H1 (cell line): ENCODE measurements around the gene TTC33. TPM values are rescaled to one million over a fixed set of nuclear protein-coding genes. Genes with fewer than 3 reads are reported as not detected.

ENCODE experiments used
- CTCF ChIA-PET: fragments of 300-600 bp; sonication (Branson Sonifier 250); formaldehyde crosslinking; loops from one replicate; lab custom pipeline; 2021; ENCODE audit not compliant: partially characterized antibody; lab: Charles Lee
- POLR2A ChIA-PET: fragments of 300-600 bp; sonication (Branson Sonifier 250); formaldehyde crosslinking; loops from one replicate; lab custom pipeline; 2021; ENCODE audit warnings: inconsistent platforms; ENCODE audit not compliant: partially characterized antibody; lab: Charles Lee
- DNase-seq, 2 experiments: peaks; one replicate each; pipeline versions ENCODE4 v3.0.0 to v3.0.0-alpha.2; 2010 to 2022; ENCODE audit warnings: low spot score in 2 of 2, low read depth in 1 of 2, mixed read lengths in 1 of 2
- FAIRE-seq: peaks from 2 replicates; lab custom pipeline; 2011; peaks lifted over from hg19 to GRCh38; lab: Jason Lieb, UNC
- H2AFZ ChIP-seq: 2 replicates; pipeline ENCODE4 v1.8.1; 2012; ENCODE audit warnings: low read length, inconsistent platforms
- H2AK5ac ChIP-seq: 2 replicates; pipeline ENCODE4 v1.6.1; 2013; ENCODE audit warnings: low read depth, low read length
- H2BK120ac ChIP-seq: replicated peaks from 2 replicates; pipeline ENCODE3; 2013; ENCODE audit warnings: low read depth, low read length, inconsistent platforms
- H2BK12ac ChIP-seq: 2 replicates; pipeline ENCODE4 v1.6.1; 2013; ENCODE audit warnings: low read depth, low read length
- H2BK15ac ChIP-seq: 2 replicates; pipeline ENCODE4 v1.6.1; 2013; ENCODE audit warnings: low read length
- H2BK20ac ChIP-seq: 2 replicates; pipeline ENCODE4 v1.6.1; 2013; ENCODE audit warnings: low read length
- H2BK5ac ChIP-seq: 2 replicates; pipeline ENCODE4 v1.6.1; 2013; ENCODE audit warnings: low read depth, low read length
- H3K14ac ChIP-seq: 2 replicates; pipeline ENCODE4 v1.6.1; 2013; ENCODE audit warnings: inconsistent platforms; ENCODE audit not compliant: insufficient read length
- H3K18ac ChIP-seq: 2 replicates; pipeline ENCODE4 v1.6.1; 2013; ENCODE audit warnings: low read length; ENCODE audit errors: extremely low read depth
- H3K23ac ChIP-seq: 2 replicates; pipeline ENCODE4 v1.6.1; 2013; ENCODE audit warnings: inconsistent platforms; ENCODE audit not compliant: insufficient read length
- H3K23me2 ChIP-seq: 2 replicates; pipeline ENCODE4 v1.6.1; 2013; ENCODE audit warnings: low read depth, low read length
- H3K27ac ChIP-seq: 2 replicates; pipeline ENCODE4 v1.6.1; 2011; ENCODE audit warnings: low read depth, low read length, inconsistent platforms
- H3K27me3 ChIP-seq, 4 experiments: replicated peaks in 1 of 4; 1 replicate in 1 of 4; 2 replicates in 3 of 4; pipeline versions ENCODE4 v1.6.1 to v1.8.1; 2011 to 2013; ENCODE audit warnings: low read length in 3 of 4, mild to moderate bottlenecking in 3 of 4, inconsistent platforms in 2 of 4, mixed read lengths in 2 of 4, moderate library complexity in 1 of 4; ENCODE audit not compliant: control insufficient read depth in 3 of 4, insufficient read depth in 3 of 4; ENCODE audit errors: extremely low read depth in 1 of 4
- H3K36me3 ChIP-seq, 4 experiments: 2 replicates each; pipeline versions ENCODE4 v1.6.1 to v1.8.1; 2011 to 2013; ENCODE audit warnings: mild to moderate bottlenecking in 4 of 4, low read length in 3 of 4, moderate library complexity in 2 of 4, control low read depth in 1 of 4, inconsistent platforms in 1 of 4; ENCODE audit not compliant: insufficient read depth in 4 of 4, control insufficient read depth in 2 of 4
- H3K4ac ChIP-seq: replicated peaks from 2 replicates; pipeline ENCODE3; 2013; ENCODE audit warnings: low read length, low read depth, mixed read lengths, inconsistent platforms; ENCODE audit not compliant: insufficient read length
- H3K4me1 ChIP-seq, 4 experiments: replicated peaks in 1 of 4; 1 replicate in 1 of 4; 2 replicates in 3 of 4; pipeline versions ENCODE4 v1.6.1 to v1.8.1; 2011 to 2013; ENCODE audit warnings: low read length in 3 of 4, inconsistent platforms in 2 of 4, mixed read lengths in 1 of 4; ENCODE audit not compliant: insufficient read depth in 4 of 4, control insufficient read depth in 3 of 4
- H3K4me2 ChIP-seq, 2 experiments: 2 replicates each; pipeline versions ENCODE4 v1.6.1 to v1.8.1; 2011 to 2013; ENCODE audit warnings: low read depth in 2 of 2, low read length in 2 of 2, control low read depth in 1 of 2, inconsistent platforms in 1 of 2, mild to moderate bottlenecking in 1 of 2; ENCODE audit not compliant: insufficient read depth in 1 of 2
- H3K4me3 ChIP-seq, 4 experiments: fragments of 200-600, 300-600 bp in 1 of 4; sonication (generic), shearing (Covaris generic), sonication (Bioruptor Twin) in 1 of 4; 2 replicates each; pipeline versions ENCODE4 v1.5.1 to v1.8.1; 2011 to 2016; ENCODE audit warnings: low read length in 4 of 4, low read depth in 3 of 4, control low read depth in 2 of 4, inconsistent platforms in 2 of 4, mild to moderate bottlenecking in 2 of 4, mixed read lengths in 1 of 4, moderate library complexity in 1 of 4; ENCODE audit not compliant: insufficient read depth in 2 of 4; ENCODE audit errors: extremely low read depth in 1 of 4
- H3K56ac ChIP-seq: replicated peaks from 2 replicates; pipeline ENCODE3; 2013; ENCODE audit warnings: low read depth, mild to moderate bottlenecking, mixed read lengths, low read length, inconsistent platforms; ENCODE audit not compliant: insufficient read length
- H3K79me1 ChIP-seq: 2 replicates; pipeline ENCODE4 v1.6.1; 2013; ENCODE audit warnings: low read depth, low read length, control low read depth
- H3K79me2 ChIP-seq, 2 experiments: 2 replicates each; pipeline versions ENCODE4 v1.6.1 to v1.8.1; 2012 to 2013; ENCODE audit warnings: low read length in 2 of 2, mild to moderate bottlenecking in 2 of 2, inconsistent platforms in 1 of 2; ENCODE audit not compliant: insufficient read depth in 2 of 2, control insufficient read depth in 1 of 2
- H3K9ac ChIP-seq, 4 experiments: replicated peaks in 1 of 4; 1 replicate in 1 of 4; 2 replicates in 3 of 4; pipeline versions ENCODE4 v1.6.1 to v1.8.1; 2011 to 2013; ENCODE audit warnings: low read depth in 3 of 4, low read length in 3 of 4, control low read depth in 2 of 4, mild to moderate bottlenecking in 2 of 4, moderate library complexity in 2 of 4, inconsistent platforms in 1 of 4; ENCODE audit errors: extremely low read depth in 1 of 4
- H3K9me3 ChIP-seq, 2 experiments: 2 replicates each; pipeline versions ENCODE4 v1.6.1 to v1.8.1; 2012 to 2013; ENCODE audit warnings: mild to moderate bottlenecking in 2 of 2, moderate library complexity in 2 of 2, control low read depth in 1 of 2, inconsistent platforms in 1 of 2, low read depth in 1 of 2, low read length in 1 of 2, mixed read lengths in 1 of 2; ENCODE audit not compliant: insufficient read depth in 2 of 2
- H4K20me1 ChIP-seq, 2 experiments: replicated peaks in 1 of 2; 2 replicates each; pipeline versions ENCODE3 to v1.8.1; 2011 to 2013; ENCODE audit warnings: inconsistent platforms in 2 of 2, low read length in 2 of 2, mild to moderate bottlenecking in 1 of 2; ENCODE audit not compliant: insufficient read depth in 2 of 2, control insufficient read depth in 1 of 2
- H4K5ac ChIP-seq: 2 replicates; pipeline ENCODE4 v1.6.1; 2013; ENCODE audit warnings: low read length, low read depth, mixed read lengths, inconsistent platforms; ENCODE audit not compliant: insufficient read length
- H4K8ac ChIP-seq: 2 replicates; pipeline ENCODE4 v1.8.0; 2013; ENCODE audit warnings: mild to moderate bottlenecking, moderate library complexity, low read length, inconsistent platforms; ENCODE audit not compliant: insufficient read depth; ENCODE audit errors: extremely low read depth
- H4K91ac ChIP-seq: replicated peaks from 2 replicates; pipeline ENCODE3; 2013; ENCODE audit warnings: low read length, mixed read lengths, inconsistent platforms; ENCODE audit not compliant: insufficient read length
- FOSL1 ChIP-seq: IDR thresholded peaks from 2 replicates; pipeline ENCODE4 v1.6.1; 2011; ENCODE audit warnings: mild to moderate bottlenecking, low read depth, low read length, moderate library complexity; ENCODE audit not compliant: insufficient read depth
- SP2 ChIP-seq: IDR thresholded peaks from 2 replicates; pipeline ENCODE4 v1.6.1; 2012; ENCODE audit warnings: mild to moderate bottlenecking, low read length, inconsistent platforms
- WGBS, 2 experiments: shearing (Covaris generic) in 1 of 2; methylation state at CpG; one replicate each; pipeline versions ENCODE4 v1.1.6 to v1.1.7; 2013 to 2015; ENCODE audit warnings: low lambda C conversion rate in 2 of 2, mixed read lengths in 2 of 2, inconsistent platforms in 1 of 2, low coverage in 1 of 2, missing lambda C conversion rate in 1 of 2; ENCODE audit not compliant: insufficient replicate concordance in 2 of 2, insufficient coverage in 1 of 2, insufficient read length in 1 of 2; ENCODE audit errors: extremely low coverage in 1 of 2, missing lambda C conversion rate in 1 of 2; 5-methylcytosine and 5-hydroxymethylcytosine counted together
- polyA plus RNA-seq, 7 experiments: library from polyadenylated mRNA; depleted of rRNA in 3 of 7; stranded (reverse) in 5 of 7; unstranded in 2 of 7; fragments of >200 nt in 5 of 7; fragments of 200-250 nt in 2 of 7; gene quantifications; 1 replicate in 5 of 7; 2 replicates in 1 of 7; 4 replicates in 1 of 7; pipeline versions ENCODE4 v1.2.1 to v1.2.3, GENCODE V29; 2011 to 2013; ENCODE audit warnings: missing spikeins in 2 of 7, mixed read lengths in 2 of 7
- total RNA-seq: library from RNA; stranded (reverse); fragmentation: NEBNext Ultra II Directional; extraction: Animal tissue kit (Norgen Biotek cat#: 25700); gene quantifications from 2 replicates; pipeline ENCODE4 v1.2.1, GENCODE V29; 2021
- TF ChIP-seq, protein P1 (sequence below): IDR thresholded peaks from 2 replicates; pipeline ENCODE4 v1.6.1; 2012; ENCODE audit warnings: inconsistent platforms

TTC33 gene
- total and polyA plus RNA-seq, 2 of the 8 experiments (the other 6 are each of a cell fraction or from before 2014, with no cell fraction given) = 1.2 to 12.6 TPM

DNA sequence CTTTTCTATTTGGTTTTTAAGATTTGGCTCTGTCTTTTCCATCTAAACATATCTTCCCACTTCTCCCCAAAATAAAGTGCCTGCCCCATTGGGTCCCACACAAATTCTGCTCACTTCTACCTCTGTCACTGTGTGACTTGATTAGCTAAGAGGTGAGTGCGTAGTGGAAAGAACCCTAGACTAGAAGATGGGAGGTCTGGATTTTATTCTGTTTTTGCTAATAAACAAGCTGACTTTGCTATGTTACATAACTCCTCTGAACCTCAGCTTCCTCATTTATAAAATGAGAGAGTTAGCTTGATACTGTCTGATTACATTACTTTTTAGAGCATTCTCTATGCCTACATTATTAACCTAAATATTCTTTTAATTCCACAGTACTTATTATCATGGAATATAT, 127.4 kb downstream of the TTC33 start:
- no peak overlapping the region for H4K5ac ChIP-seq
- H2AFZ ChIP-seq = no peak overlapping the region
- no peak overlapping the region for H3K56ac ChIP-seq
- no peak overlapping the region for H3K4me2 ChIP-seq
- no peaks in the 10 kb centered on the region for H3K9me3 ChIP-seq
- no peak overlapping the region for H2BK5ac ChIP-seq
- H3K23ac ChIP-seq = no peak overlapping the region
- H3K27me3 ChIP-seq = no peaks in the 10 kb centered on the region
- H4K8ac ChIP-seq = no peak overlapping the region
- no peaks in the 10 kb centered on the region for H3K36me3 ChIP-seq
- DNase-seq = no peak
- no peak overlapping the region for H3K27ac ChIP-seq
- H2BK15ac ChIP-seq = no peak overlapping the region
- no peak for FAIRE-seq
- WGBS, 2 experiments = 88% methylated on average over 1 of the region's 1 CpG; no CpG with 5 or more reads in 1 of the 2 experiments
- no peaks in the 10 kb centered on the region for H3K23me2 ChIP-seq
- H4K91ac ChIP-seq = no peak overlapping the region
- no peaks in the 10 kb centered on the region for H4K20me1 ChIP-seq
- no peak overlapping the region for H2BK12ac ChIP-seq
- no peak overlapping the region for H2BK120ac ChIP-seq
- no peak overlapping the region for H2AK5ac ChIP-seq
- no peak for TF ChIP-seq SP2
- no peak for TF ChIP-seq FOSL1
- TF ChIP-seq, protein P1, sequence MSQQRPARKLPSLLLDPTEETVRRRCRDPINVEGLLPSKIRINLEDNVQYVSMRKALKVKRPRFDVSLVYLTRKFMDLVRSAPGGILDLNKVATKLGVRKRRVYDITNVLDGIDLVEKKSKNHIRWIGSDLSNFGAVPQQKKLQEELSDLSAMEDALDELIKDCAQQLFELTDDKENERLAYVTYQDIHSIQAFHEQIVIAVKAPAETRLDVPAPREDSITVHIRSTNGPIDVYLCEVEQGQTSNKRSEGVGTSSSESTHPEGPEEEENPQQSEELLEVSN = no peak
- TF ChIP-seq, all 59 proteins: peak for 0
- no peak overlapping the region for H2BK20ac ChIP-seq
- H3K14ac ChIP-seq = no peak overlapping the region
- H3K79me1 ChIP-seq = no peaks in the 10 kb centered on the region
- no peak overlapping the region for H3K9ac ChIP-seq
- no peaks in the 10 kb centered on the region for H3K79me2 ChIP-seq
- H3K18ac ChIP-seq = no peak overlapping the region
- no peak overlapping the region for H3K4me3 ChIP-seq
- CTCF ChIA-PET = interaction anchor here (1.5 kb wide), 1 partner anchor 9 kb away, joined by 3 read pairs; no protein-coding TSS in a partner anchor
- no peaks in the 10 kb centered on the region for H3K4me1 ChIP-seq
- POLR2A ChIA-PET = no interaction called here
- H3K4ac ChIP-seq = no peak overlapping the region
